GM13977 (cell line): Measurements from ENCODE around the gene DAPK3.

ENCODE experiments used
- DNase-seq: peaks from one replicate; pipeline ENCODE4 v3.0.0; 2012; ENCODE audit warnings: low spot score
- in situ Hi-C: fragments of 300-500 bp; cut with MboI; formaldehyde crosslinking; loops from one replicate; pipeline ENCODE4 v1.12.0; 2022; ENCODE audit warnings: low sequenced_read_pairs, low pct_unique_long_range_greater_than_20kb, mixed read lengths, inconsistent platforms; ENCODE audit not compliant: unreplicated experiment
- TF ChIP-seq, protein P1 (sequence below): IDR thresholded peaks from 2 replicates; pipeline ENCODE4 v1.5.1; 2012; ENCODE audit warnings: mild to moderate bottlenecking, control low read depth; ENCODE audit not compliant: insufficient read depth; ENCODE audit errors: extremely low read depth, missing control alignments

The DAPK3 gene

DNA sequence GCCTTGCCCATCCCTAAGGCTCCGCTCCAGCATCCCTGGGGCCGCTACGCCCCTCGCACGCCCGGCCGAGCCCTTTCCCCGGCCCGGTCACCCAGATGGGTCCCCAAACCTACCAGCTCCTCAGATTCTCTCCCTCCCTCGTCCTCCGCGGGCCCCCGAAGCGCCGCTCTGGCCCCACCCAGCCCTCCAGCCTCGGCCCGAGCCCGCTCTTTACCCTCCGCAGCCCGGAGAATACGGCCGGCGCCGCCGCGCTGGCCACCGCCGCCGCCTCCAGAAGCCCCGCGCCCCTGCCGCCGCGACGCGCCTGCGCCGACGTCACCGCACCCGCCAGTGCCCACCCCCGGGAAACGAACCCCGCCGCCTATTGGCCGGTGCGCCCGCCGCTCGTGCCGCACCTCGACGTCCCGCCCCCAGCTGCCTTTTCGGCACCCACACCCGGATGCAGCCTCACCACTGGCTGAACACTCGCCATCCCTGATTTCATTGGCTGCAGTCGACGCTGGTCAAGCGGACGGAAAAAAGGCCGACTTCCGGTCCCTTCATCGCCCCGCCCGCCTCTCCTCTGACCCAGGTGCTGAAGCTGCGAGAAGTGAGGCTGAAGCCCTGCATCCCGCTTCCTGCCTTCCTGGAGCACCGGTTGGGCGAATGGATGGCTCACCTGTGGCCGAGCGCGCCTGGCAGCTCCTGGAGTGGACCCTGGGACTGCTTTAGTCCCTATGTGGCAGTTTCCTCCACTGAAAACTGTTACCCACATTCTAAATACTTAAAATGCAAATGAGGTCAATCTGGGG is at the start of gene DAPK3:
DAPK3 (minus strand) TSS at position 292 of the 791 bp plus-strand sequence. CDS start 1,364 bp downstream, outside the sequence.
- TF ChIP-seq, protein P1, sequence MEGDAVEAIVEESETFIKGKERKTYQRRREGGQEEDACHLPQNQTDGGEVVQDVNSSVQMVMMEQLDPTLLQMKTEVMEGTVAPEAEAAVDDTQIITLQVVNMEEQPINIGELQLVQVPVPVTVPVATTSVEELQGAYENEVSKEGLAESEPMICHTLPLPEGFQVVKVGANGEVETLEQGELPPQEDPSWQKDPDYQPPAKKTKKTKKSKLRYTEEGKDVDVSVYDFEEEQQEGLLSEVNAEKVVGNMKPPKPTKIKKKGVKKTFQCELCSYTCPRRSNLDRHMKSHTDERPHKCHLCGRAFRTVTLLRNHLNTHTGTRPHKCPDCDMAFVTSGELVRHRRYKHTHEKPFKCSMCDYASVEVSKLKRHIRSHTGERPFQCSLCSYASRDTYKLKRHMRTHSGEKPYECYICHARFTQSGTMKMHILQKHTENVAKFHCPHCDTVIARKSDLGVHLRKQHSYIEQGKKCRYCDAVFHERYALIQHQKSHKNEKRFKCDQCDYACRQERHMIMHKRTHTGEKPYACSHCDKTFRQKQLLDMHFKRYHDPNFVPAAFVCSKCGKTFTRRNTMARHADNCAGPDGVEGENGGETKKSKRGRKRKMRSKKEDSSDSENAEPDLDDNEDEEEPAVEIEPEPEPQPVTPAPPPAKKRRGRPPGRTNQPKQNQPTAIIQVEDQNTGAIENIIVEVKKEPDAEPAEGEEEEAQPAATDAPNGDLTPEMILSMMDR = no peak
- in situ Hi-C loops = no loop called here
- peak; percentile 98 for DNase-seq

DNA sequence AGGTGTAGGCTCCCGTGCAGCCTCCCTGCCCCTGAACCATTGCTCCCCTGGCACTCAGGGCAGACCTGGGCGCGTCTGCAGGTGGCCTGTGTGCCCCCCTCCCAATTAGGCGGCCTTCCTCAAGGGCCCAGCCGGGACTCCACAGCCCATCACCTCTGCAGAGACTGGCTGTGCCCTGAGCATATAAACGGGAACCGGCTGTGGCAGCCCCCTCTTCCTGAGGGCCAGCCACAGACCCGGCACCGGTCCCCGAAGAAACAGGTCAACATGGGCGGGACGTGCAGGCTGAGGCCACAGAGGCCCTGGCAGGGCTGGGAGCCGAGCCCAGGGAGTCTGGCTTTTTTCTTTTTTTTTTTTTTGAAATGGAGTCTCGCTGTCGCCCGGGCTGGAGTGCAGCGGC is 48.7 kb upstream of the DAPK3 start:
- DNase-seq = no peak
- TF ChIP-seq, protein P1 = no peak
- in situ Hi-C loops = no loop called here

DNA sequence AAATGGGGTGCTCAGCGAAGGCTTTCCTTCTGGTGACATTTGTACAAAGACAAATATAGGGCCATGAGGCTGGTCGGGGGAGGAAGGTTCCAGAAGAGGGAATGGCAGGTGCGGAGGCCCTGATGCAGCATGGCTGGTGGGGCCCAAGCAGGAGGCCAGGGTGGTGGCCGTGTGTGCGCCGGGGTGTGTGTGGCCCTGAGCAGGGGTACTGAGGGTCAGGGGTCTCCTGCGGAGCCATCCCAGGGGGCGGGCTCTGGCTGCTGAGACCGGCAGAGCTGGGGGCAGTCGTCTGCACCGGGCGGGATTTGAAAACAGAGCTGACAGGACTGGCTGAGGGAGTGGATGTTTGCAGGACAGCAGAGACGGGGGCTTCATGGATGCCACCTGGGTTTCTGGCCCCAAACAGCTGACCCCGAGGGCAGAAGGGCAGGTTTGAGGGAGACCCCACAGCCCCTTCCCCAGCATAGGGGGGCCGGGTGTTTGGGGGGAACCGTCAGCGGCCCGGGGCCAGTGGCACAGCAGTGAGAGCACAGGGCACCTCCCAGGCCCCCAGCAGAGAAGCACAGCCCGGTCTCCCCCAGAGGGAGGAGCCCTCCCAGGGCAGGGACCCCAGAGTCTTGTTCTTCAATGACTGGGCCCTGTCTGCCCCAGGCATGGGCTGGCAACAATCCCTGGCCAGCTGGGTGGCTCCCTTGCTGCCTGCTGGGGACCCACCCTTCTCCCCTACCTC is 48.0 kb upstream of the DAPK3 start:
- DNase-seq = no peak

DNA sequence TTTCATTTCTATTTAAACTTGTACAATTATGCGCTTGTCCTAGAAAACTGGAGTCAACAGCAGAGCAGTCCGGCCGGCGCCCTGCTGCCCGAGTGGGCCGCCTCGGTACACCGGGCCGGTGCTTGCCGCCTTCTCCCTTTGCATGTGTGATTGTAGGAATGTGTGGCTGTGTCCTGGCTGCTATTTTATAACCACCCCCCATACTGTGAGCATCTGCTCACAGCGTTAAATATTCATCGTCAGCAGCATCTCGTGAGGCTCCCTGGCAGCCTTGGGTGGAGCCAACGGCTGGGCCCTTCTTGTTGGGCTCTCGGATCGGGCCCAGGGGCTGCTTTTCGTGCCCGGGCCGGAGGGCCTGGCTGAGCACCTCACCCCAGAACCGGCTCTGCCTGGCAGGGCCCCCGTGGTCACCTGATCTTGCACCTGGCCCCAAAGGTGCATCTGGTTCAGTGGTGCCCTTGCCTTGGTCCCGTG is 47.3 kb upstream of the DAPK3 start:
- DNase-seq = no peak
- TF ChIP-seq, protein P1 = no peak
- in situ Hi-C loops = no loop called here

More for the DNA sequence above, 48.0 kb upstream of the DAPK3 start:
- TF ChIP-seq, protein P1 = no peak
- in situ Hi-C loops = no loop called here

DNA sequence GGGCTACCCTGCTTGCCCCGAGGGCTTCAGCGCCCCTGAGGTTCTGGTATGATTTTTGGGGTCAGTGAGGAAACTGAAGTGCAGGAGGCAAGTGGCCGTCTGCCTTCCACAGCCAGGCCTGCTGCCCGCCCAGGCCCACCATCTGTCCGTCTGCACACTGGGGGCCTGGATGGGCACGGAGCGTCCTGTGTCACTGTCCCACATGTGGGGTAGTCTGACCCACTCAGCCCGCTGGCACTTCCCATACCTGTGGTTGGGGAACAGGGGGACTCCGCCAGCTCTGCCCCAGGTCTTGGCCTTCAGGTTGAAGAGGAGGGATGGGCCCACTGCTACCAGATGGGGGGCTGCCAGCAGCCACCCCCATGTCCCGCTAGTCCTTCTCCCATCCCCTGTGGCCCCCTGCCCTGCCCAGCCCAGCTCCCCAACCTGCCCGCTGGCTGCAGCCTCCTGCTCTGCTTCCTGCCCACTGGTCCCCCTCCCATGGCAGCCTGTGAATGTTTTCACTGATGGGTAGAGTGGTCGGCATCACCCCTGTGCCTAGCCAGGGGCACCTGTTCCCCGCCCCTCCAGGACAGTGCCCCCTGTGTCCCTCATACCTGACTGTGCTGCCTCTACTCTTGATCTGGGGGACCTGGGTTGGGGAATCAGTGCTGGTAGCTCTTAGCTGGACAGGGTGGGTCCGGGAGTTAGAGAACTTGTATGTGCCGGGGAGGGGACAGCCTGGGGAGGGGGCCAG is 46.2 kb upstream of the DAPK3 start:
- in situ Hi-C loops = no loop called here
- DNase-seq = no peak
- TF ChIP-seq, protein P1 = no peak

DNA sequence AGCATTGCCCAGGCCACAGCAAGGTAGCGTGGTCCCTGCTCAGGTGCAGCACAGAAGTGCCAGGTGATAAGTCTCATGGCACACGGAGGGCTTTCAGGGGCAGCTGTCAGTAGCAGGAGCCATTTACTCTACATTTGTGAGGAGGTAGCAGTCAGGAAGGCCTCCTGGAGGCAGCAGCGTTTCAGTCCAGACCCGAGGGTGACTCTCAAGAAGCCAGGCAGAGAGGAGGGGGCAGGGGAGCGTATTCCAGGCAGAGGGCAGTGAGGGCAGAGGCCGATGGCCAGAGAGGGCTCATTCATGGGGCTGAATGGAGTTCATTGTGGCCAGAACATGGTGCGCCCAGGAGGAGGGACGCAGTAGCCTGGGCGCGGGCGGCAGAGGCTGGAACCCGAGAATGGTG is 45.6 kb upstream of the DAPK3 start:
- in situ Hi-C loops = no loop called here
- DNase-seq = no peak
- TF ChIP-seq, protein P1 = no peak
